GM18873 (cell line): ENCODE data around the gene SHB.
"Not testable (repeated sequence)": the region's sequence is repeated elsewhere in the genome, so short reads cannot be mapped to it uniquely, and the experiment has no call there.

Experiments used
- ATAC-seq: cut with Tn5 transposase; IDR thresholded peaks from one replicate; pipeline ENCODE4 v1.9.1; 2021; ENCODE audit warnings: mild to moderate bottlenecking, moderate library complexity, moderate number of reproducible peaks; ENCODE audit not compliant: unreplicated experiment, low FRiP score

The SHB gene

GRCh38 chr9:38045939-38046338 is 23.1 kb downstream of the SHB start:
- not testable (repeated sequence) for ATAC-seq

DNA sequence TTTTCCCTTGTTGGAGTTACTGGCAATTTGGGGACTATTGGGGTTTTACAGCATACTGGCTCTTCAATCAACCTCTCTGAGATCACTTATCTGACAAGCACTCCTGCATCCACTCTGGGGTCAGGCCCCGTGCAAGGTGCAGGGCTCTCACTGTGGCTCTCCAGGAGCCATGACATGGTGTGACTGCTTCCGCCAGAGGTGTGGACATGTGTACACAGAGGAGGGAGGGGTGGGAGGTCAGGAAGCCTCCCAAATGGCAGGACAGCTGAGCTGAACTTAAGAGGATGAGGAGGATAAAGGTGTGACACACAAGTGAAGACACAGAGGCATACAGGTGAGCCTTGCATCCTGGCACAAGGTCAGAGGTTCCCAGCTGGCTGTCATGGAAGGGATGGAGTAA is 24.3 kb downstream of the SHB start:
- no peak for ATAC-seq

GRCh38 chr9:38043931-38044623 is 24.9 kb downstream of the SHB start:
- no peak for ATAC-seq

- no peak for ATAC-seq
Observed at GRCh38 chr9:38042626-38043357, 26.2 kb downstream of the SHB start.

DNA sequence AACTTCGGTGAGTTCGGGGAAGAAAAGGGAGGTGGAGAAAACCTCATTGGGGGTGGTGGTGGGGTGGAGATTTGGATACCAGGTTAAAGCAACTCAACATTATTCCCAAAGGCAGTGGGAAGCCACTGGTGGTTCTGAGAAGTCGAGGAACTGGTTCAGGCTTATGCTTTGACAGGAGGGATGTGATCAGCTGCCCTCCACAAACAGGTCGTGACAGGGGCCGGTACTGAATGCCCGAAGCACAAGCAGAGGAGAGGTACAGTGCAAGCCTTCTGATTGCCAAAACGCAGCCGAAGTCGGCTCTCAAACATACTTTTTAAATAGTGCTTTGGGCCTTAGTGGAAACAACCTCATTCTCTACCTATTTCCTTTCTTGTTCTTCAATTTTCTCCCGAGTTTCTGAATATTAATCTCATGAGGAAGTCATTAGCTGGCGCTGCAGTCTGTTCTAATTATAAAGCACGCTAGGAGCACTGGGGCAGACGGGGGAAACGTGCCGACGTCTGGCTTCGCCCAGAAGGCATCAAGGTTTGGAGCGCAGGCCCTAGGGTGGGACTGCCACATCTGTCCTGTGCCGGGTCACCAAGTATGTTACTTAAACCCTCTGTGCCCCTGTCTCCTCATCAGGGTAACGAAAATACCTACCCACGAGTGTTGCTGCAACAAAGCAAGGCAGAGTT is 27.3 kb downstream of the SHB start:
- no peak for ATAC-seq

DNA sequence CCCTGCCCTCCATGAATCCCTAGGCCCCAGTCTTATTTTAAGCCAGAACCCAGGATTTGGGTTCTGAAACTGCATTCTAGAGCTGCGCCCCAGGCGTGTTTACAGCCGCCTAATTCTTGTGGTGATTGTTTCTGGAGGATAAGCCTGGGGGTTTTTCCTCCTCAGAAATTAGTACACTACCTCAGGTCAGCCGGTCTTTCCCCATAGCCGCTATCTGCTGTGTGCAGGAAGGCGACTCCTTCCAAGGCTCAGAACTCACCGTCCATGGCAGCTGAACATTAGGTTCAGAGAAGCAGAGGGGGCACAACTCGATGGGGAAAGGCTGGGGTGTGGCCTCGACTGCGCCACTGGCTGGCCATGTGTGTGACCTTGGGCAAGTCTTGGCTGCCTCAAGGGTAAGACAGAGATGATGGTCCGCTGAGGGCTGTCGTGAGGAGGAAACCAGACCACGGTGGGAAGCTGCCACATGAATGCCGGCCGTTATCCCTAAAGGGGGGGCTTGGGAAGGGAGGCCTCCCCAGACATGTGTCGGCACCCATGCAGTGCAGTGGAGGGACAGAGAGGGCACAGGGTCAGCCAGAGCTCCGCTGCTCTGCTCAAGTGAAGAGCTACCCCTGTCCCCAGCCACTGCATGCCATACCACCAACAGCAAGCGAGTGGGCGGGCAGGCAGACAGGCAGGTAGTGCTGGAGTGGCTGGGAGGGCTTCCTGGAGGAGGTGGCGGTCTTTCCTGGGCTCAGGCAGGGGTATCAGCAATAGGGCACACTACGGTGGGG is 28.9 kb downstream of the SHB start:
- no peak for ATAC-seq

DNA sequence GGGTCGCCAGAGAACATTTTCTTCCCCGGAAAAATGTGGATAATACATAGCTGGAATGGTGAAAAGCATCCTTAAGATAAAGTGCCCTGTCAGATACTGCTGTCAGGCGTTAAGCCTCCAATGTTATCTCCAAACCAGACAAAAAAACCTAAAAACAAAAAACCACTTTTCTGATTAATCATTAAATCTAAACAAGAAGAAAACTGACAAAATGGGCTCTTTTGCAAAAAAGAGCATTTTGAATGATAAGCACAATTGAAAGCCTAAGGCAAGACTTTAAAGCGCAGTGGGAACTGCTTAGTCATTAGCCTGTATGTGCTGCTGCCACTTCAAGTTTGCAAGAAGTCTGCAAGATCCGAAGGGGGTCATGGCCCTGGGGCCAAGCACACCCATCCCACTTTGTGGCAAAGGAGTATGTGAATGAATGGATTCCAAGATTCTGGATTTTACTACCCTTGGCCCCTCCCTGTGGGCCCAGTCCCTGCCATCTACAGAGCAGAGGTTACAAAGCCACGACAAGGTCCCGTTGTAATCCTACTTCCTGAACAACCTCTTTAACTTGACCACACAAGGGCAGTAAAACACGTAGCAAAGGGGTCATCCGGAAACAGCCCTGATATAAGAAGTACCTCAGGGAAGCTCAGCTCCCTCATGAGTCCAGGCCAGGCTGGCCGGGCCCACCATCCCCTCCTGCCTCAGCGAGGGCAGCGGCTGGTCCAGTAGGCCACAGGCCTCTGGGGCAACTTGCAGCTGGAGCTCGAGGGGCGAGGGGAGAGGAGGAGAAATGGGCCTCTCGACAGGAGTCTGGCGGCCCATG is 29.7 kb downstream of the SHB start:
- no peak for ATAC-seq

DNA sequence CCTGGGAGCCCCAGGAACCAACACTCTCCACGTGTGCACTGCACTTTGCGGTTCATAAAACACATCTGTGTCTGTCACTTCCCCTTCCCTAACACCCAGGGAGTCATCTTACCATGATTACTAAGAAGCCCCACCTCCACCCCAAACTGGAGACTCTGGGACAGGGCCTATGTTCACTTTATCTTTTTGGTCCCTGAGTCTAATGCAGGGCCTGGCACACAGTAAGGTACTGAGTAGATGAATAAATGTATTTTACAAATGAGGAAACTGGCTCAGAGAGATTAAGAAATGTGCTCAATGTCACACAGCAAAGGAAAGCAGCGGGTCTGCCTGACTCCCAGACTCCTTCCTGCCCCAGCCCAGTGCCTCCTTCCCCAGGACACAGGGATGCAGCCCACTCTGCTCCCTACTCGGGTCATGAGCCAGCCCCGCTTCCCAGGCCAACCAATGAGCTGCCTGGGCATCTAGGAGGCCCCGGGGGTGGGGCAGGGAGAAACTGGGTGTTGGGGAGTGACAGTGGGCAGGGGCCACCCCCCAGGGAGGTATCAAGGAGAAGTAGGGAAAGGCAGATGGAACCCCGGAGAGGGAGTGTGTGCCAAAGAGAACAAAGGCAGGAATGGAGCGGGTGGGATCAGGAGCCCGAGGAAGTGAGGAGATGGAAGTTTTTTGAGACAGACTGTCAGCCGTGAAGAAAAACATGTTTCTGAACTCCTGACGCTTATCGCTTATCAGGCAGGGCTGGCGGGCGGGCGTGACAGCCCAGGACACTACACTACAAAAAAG is 30.5 kb downstream of the SHB start:
- no peak for ATAC-seq

DNA sequence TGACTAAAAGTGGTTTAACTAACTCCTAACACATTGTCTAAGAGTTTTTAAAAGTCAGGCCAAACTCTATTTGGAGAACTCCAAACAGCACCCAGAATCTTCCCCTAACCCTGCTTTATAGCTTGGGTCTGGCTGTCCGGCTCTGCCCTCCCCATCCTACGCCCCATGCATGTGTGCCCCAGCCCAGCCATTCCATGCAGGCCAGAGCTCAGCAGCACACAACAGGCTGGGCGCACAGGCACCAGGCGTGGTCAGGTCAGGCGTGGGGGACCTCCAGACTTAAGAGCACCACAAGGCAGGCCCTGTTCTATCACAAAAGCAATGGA is 31.1 kb downstream of the SHB start:
- ATAC-seq = no peak

- ATAC-seq = no peak
Observed at GRCh38 chr9:38036359-38037084, 32.5 kb downstream of the SHB start.

GRCh38 chr9:38035873-38036272 is 33.2 kb downstream of the SHB start:
- ATAC-seq = no peak

GRCh38 chr9:38033941-38034340 is 35.1 kb downstream of the SHB start:
- no peak for ATAC-seq

- ATAC-seq = no peak
Observed at GRCh38 chr9:38032266-38033110, 36.5 kb downstream of the SHB start.

DNA sequence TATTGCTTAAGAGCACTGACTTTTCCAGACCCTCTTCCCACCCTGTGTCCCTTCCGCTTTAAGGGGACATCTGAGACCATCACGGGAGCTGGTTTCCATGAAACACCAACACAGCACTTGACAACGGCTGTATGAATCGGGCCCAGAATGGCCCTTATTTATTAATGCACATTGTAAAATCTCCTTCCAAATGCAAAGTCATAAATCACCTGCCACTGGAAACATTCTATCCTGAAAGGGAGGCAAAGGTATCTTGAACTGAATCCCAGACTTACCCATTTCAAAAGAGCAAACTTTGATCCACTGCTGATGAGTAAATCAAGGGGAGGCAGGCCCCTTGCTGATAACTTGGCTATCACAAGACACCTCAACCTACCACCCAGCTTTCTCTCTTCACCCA is 37.4 kb downstream of the SHB start:
- ATAC-seq = no peak

DNA sequence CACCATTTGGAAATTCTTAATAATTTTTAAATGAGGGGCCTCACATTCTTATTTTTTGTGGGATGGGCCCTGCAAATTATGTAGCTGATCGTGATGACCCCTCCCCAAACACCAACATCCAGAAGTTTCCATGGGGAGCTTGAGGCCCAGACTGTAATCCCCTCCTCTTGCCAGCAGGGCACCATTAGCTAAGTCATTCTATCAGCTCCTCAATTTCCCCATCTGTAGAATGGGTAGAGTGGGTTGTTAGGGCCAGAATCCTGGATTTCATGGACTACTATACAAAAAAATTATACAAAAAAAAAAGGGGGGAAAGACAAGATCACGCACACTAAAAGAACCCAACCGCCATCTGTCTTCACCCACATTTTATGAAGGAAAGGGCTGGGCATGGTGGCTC is 38.4 kb downstream of the SHB start:
- no peak for ATAC-seq

DNA sequence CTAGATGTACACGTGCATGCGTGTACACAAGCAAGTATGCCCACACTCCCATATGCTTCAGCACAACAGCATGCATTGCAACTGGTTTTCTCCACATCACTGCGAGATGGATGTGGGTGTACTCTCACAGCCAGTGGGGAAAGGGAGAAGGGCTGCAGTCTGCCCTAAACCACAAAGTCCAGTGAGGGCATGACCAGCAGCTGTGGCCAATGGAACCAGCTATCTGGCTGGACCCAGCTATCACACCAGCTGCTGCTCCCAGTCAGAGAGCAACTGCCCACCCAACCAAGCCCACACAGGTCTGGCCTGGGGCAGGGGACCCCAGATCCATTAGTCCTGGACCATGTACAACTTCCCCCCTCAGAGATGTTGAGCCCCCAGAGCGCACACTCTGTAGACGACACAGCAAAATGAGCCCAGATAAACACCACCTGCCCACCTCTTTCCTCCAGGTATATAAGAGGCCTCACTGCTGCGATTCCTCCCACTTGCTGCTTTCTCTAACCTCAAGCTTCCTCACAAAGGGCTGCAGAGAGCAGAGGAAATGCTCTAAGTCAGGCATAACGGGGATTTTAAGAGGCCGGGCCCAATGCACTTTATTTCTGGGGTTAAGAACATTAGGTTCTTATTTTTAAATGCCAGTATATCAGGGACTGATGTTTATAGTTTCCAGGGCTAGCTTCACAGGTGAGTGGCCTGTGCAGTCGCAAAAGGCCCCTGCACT is 39.0 kb downstream of the SHB start:
- no peak for ATAC-seq

DNA sequence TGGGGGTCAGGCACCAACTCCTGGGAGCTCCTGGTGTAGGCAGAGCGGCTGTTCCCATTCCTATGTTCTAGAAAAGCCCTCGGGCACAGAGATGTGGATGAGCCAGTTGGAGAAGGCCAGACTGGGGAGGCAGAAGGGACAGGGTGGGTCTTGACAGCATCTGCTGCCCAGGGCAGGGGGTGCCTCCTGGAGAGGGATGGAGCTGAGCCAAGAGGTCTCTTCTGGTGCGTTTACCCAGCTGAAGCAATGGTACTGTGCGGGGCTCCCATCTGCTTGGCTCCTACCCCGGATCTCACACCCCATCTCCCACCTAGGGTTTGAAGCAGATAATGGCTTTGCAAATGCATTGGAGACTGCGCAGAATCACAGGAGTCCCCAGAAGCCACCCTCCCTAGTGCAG is 41.3 kb downstream of the SHB start:
- no peak for ATAC-seq
